Esophagus muscularis mucosa (tissue), 3 donors: ENCODE results near the gene GCN1.

Source experiments
- CTCF ChIP-seq, 3 experiments: fragments of 200-600 bp in 2 of 3; fragments of 450-650 bp in 1 of 3; sonication (generic) in 2 of 3; IDR thresholded peaks; one replicate each; pipeline ENCODE4 v1.5.1; 2017 to 2019; ENCODE audit warnings: antibody characterized with exemption in 3 of 3, mild to moderate bottlenecking in 2 of 3, moderate library complexity in 1 of 3
- POLR2A ChIP-seq: fragments of 450-650 bp; IDR thresholded peaks from one replicate; pipeline ENCODE4 v1.6.1; 2017; ENCODE audit warnings: antibody characterized with exemption, moderate library complexity, mild to moderate bottlenecking, low read depth
- POLR2AphosphoS5 ChIP-seq, 2 donors: sonication (generic); formaldehyde crosslinking; IDR thresholded peaks; one replicate each; pipeline ENCODE4 v1.6.1; 2017; ENCODE audit warnings: antibody characterized with exemption in 2 of 2

- TF ChIP-seq CTCF (IDR thresholded peaks at IDR 0.05) (no peak), POLR2AphosphoS5 (IDR thresholded peaks at IDR 0.05) (no peak), POLR2A (no peak)
These were observed 36.2 kb downstream of the GCN1 start for GRCh38 chr12:120158351-120158750.
